HEK293 (cell line): ENCODE data around the gene EBF4.

ENCODE experiments used
- IKZF3 ChIP-seq: fragments of 450-650 bp; IDR thresholded peaks from 2 replicates; pipeline ENCODE4 v1.5.0; 2018; ENCODE audit warnings: missing biosample characterization, mild to moderate bottlenecking, missing genetic modification characterization, moderate library complexity
- SALL2 ChIP-seq: fragments of 450-650 bp; formaldehyde crosslinking; IDR thresholded peaks from 2 replicates; pipeline ENCODE4 v1.5.0; 2017; ENCODE audit warnings: missing biosample characterization, mild to moderate bottlenecking, missing genetic modification characterization, borderline replicate concordance
- TCF7L2 ChIP-seq: IDR thresholded peaks from 2 replicates; pipeline ENCODE4 v1.6.1; 2011; ENCODE audit warnings: low read depth, mild to moderate bottlenecking, inconsistent platforms, low read length, moderate library complexity, borderline replicate concordance
- ZNF24 ChIP-seq: fragments of 450-650 bp; formaldehyde crosslinking; IDR thresholded peaks from 2 replicates; pipeline ENCODE4 v1.5.1; 2016; ENCODE audit warnings: missing biosample characterization, missing genetic modification characterization
- ZNF274 ChIP-seq, 2 experiments: fragments of 200-500 bp in 1 of 2; fragments of 450-650 bp in 1 of 2; sonication (Bioruptor generic) in 1 of 2; formaldehyde crosslinking in 1 of 2; IDR thresholded peaks; 2 replicates each; pipeline versions ENCODE4 v1.5.1 to v1.6.1; 2014 to 2016; ENCODE audit warnings: borderline replicate concordance in 1 of 2, inconsistent platforms in 1 of 2, low read length in 1 of 2, missing biosample characterization in 1 of 2, missing genetic modification characterization in 1 of 2
- ZNF302 ChIP-seq: fragments of 450-650 bp; formaldehyde crosslinking; IDR thresholded peaks from 2 replicates; pipeline ENCODE4 v1.5.1; 2016; ENCODE audit warnings: missing biosample characterization, missing genetic modification characterization, low read depth
- TF ChIP-seq, protein P1 (sequence below): fragments of 450-650 bp; formaldehyde crosslinking; conservative IDR thresholded peaks from 2 replicates; pipeline ENCODE4 v1.5.1; 2016; ENCODE audit warnings: low read depth, missing biosample characterization, missing genetic modification characterization
- TF ChIP-seq, protein P2 (sequence below): fragments of 450-650 bp; formaldehyde crosslinking; IDR thresholded peaks from 2 replicates; pipeline ENCODE4 v1.5.1; 2016; ENCODE audit warnings: missing biosample characterization, missing genetic modification characterization
- TF ChIP-seq, protein P3 (sequence below): fragments of 450-650 bp; formaldehyde crosslinking; IDR thresholded peaks from 2 replicates; pipeline ENCODE4 v1.5.1; 2016; ENCODE audit warnings: missing biosample characterization, missing genetic modification characterization, low read depth
- TF ChIP-seq, protein P4 (sequence below): fragments of 450-650 bp; formaldehyde crosslinking; IDR thresholded peaks from 2 replicates; pipeline ENCODE4 v1.5.1; 2016; ENCODE audit warnings: missing biosample characterization, missing genetic modification characterization
- TF ChIP-seq, protein P5 (sequence below): fragments of 450-650 bp; IDR thresholded peaks from 2 replicates; pipeline ENCODE4 v1.5.1; 2018; ENCODE audit warnings: missing biosample characterization, mild to moderate bottlenecking, missing genetic modification characterization

DNA sequence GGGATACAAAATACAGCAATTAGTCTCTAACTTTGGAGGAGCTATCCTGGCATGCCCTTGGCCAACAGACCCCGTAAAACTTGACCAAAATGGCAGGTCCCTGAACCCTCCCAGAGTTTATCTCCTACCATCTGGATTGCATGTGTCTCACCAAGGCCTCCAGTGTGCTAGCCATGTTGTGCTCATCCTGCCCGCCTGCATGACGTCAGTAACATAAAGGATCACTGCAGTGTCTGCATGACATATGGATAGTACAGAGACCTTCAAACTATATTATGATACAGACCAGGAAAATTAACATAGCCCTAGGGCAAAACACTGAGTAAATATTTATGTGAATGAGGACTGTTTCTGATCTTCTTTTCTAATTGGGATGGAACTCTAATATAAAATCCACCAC is 82.6 kb downstream of the EBF4 start:
- TF ChIP-seq, protein P1, sequence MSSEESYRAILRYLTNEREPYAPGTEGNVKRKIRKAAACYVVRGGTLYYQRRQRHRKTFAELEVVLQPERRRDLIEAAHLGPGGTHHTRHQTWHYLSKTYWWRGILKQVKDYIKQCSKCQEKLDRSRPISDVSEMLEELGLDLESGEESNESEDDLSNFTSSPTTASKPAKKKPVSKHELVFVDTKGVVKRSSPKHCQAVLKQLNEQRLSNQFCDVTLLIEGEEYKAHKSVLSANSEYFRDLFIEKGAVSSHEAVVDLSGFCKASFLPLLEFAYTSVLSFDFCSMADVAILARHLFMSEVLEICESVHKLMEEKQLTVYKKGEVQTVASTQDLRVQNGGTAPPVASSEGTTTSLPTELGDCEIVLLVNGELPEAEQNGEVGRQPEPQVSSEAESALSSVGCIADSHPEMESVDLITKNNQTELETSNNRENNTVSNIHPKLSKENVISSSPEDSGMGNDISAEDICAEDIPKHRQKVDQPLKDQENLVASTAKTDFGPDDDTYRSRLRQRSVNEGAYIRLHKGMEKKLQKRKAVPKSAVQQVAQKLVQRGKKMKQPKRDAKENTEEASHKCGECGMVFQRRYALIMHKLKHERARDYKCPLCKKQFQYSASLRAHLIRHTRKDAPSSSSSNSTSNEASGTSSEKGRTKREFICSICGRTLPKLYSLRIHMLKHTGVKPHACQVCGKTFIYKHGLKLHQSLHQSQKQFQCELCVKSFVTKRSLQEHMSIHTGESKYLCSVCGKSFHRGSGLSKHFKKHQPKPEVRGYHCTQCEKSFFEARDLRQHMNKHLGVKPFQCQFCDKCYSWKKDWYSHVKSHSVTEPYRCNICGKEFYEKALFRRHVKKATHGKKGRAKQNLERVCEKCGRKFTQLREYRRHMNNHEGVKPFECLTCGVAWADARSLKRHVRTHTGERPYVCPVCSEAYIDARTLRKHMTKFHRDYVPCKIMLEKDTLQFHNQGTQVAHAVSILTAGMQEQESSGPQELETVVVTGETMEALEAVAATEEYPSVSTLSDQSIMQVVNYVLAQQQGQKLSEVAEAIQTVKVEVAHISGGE (tag by site-specific recombination) = no peak
- TF ChIP-seq, protein P2, sequence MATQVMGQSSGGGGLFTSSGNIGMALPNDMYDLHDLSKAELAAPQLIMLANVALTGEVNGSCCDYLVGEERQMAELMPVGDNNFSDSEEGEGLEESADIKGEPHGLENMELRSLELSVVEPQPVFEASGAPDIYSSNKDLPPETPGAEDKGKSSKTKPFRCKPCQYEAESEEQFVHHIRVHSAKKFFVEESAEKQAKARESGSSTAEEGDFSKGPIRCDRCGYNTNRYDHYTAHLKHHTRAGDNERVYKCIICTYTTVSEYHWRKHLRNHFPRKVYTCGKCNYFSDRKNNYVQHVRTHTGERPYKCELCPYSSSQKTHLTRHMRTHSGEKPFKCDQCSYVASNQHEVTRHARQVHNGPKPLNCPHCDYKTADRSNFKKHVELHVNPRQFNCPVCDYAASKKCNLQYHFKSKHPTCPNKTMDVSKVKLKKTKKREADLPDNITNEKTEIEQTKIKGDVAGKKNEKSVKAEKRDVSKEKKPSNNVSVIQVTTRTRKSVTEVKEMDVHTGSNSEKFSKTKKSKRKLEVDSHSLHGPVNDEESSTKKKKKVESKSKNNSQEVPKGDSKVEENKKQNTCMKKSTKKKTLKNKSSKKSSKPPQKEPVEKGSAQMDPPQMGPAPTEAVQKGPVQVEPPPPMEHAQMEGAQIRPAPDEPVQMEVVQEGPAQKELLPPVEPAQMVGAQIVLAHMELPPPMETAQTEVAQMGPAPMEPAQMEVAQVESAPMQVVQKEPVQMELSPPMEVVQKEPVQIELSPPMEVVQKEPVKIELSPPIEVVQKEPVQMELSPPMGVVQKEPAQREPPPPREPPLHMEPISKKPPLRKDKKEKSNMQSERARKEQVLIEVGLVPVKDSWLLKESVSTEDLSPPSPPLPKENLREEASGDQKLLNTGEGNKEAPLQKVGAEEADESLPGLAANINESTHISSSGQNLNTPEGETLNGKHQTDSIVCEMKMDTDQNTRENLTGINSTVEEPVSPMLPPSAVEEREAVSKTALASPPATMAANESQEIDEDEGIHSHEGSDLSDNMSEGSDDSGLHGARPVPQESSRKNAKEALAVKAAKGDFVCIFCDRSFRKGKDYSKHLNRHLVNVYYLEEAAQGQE = no peak
- TF ChIP-seq, protein P3, sequence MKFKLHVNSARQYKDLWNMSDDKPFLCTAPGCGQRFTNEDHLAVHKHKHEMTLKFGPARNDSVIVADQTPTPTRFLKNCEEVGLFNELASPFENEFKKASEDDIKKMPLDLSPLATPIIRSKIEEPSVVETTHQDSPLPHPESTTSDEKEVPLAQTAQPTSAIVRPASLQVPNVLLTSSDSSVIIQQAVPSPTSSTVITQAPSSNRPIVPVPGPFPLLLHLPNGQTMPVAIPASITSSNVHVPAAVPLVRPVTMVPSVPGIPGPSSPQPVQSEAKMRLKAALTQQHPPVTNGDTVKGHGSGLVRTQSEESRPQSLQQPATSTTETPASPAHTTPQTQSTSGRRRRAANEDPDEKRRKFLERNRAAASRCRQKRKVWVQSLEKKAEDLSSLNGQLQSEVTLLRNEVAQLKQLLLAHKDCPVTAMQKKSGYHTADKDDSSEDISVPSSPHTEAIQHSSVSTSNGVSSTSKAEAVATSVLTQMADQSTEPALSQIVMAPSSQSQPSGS = no peak
- no peak for TF ChIP-seq ZNF24
- no peak for TF ChIP-seq ZNF302 (tag by site-specific recombination)
- no peak for TF ChIP-seq TCF7L2
- TF ChIP-seq, protein P4, sequence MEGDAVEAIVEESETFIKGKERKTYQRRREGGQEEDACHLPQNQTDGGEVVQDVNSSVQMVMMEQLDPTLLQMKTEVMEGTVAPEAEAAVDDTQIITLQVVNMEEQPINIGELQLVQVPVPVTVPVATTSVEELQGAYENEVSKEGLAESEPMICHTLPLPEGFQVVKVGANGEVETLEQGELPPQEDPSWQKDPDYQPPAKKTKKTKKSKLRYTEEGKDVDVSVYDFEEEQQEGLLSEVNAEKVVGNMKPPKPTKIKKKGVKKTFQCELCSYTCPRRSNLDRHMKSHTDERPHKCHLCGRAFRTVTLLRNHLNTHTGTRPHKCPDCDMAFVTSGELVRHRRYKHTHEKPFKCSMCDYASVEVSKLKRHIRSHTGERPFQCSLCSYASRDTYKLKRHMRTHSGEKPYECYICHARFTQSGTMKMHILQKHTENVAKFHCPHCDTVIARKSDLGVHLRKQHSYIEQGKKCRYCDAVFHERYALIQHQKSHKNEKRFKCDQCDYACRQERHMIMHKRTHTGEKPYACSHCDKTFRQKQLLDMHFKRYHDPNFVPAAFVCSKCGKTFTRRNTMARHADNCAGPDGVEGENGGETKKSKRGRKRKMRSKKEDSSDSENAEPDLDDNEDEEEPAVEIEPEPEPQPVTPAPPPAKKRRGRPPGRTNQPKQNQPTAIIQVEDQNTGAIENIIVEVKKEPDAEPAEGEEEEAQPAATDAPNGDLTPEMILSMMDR (tag by site-specific recombination) = no peak
- no peak for TF ChIP-seq SALL2 (tag by site-specific recombination)
- TF ChIP-seq, protein P5, sequence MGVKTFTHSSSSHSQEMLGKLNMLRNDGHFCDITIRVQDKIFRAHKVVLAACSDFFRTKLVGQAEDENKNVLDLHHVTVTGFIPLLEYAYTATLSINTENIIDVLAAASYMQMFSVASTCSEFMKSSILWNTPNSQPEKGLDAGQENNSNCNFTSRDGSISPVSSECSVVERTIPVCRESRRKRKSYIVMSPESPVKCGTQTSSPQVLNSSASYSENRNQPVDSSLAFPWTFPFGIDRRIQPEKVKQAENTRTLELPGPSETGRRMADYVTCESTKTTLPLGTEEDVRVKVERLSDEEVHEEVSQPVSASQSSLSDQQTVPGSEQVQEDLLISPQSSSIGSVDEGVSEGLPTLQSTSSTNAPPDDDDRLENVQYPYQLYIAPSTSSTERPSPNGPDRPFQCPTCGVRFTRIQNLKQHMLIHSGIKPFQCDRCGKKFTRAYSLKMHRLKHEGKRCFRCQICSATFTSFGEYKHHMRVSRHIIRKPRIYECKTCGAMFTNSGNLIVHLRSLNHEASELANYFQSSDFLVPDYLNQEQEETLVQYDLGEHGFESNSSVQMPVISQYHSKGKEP (tag by site-specific recombination) = no peak
- no peak for TF ChIP-seq IKZF3 (tag by site-specific recombination)
- TF ChIP-seq ZNF274 (IDR thresholded peaks at IDR 0.05; ENCODE audit: low read length) = no peak
- no peak for TF ChIP-seq ZNF274 (tag by site-specific recombination; IDR thresholded peaks at IDR 0.05; ENCODE audit: borderline replicate concordance)
